HG02678 (cell line): ENCODE data around the gene PTPRCAP.
"Not testable (repeated sequence)": the region's sequence is repeated elsewhere in the genome, so short reads cannot be mapped to it uniquely, and the experiment has no call there.

Experiments
- ATAC-seq: cut with Tn5 transposase; IDR thresholded peaks from one replicate; pipeline ENCODE4 v1.9.1; 2021; ENCODE audit warnings: mild to moderate bottlenecking, moderate library complexity; ENCODE audit not compliant: unreplicated experiment

The PTPRCAP gene

DNA sequence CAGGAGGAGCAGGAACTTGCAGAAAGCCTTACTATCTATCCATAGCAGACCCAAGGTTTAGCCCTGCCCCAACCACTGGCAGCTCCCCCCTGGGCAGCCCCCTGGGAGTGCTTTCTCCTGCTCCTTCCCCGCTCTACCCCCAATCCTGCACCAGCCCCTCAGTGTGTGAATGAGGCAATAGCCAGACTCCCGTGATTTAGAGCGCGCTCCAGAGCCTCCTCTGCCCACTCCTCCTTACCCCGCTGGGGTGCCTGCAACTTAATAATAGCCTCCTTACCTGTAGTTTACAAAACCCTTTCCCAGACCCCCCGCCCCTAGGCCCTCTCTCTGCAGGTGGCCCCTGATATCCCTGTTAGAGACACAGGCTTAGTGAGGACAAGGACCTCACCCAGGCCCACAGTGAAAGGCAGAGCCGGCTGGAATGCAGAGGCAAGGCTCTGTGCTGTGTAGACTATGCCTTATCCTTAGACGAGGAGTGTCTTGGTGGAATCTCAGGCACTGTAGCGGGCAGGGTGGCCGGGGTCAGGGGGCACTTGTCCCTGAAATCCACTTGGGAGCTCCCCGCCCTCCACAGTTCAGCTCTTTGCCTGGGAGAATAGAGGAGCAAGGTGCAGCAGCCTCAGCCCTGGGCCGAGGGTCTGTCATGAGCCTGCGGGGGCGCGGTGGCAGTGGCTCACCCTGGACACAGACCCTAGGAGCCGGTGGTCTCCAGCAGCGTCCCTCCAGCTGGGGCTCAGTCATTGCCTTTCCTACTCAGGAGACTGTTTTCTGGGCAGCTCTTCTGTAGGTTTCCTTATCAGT is 26.3 kb downstream of the PTPRCAP start:
- no peak for ATAC-seq

DNA sequence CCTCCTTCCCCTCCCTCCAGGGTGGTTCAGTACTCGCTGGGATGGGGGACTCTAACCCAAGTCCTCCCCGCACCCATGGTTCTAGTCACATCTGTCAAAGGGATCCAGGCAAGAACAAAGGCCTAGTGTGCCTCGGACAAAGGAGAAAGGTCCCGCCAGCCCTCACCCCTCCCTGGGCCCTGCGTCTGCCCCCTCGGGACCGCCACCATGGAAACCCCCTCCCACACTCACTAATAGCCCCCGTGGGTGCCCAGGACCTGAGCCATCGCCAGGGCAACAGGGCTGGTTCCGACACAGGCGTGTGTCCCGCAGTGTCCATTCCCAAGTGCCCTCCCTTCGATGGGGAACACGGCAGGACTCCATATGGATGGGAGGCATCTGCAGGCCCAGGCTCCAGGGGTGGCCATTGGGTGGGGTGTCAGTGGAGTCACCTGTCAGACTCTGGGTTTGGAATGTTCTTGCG is 27.1 kb downstream of the PTPRCAP start:
- no peak for ATAC-seq

DNA sequence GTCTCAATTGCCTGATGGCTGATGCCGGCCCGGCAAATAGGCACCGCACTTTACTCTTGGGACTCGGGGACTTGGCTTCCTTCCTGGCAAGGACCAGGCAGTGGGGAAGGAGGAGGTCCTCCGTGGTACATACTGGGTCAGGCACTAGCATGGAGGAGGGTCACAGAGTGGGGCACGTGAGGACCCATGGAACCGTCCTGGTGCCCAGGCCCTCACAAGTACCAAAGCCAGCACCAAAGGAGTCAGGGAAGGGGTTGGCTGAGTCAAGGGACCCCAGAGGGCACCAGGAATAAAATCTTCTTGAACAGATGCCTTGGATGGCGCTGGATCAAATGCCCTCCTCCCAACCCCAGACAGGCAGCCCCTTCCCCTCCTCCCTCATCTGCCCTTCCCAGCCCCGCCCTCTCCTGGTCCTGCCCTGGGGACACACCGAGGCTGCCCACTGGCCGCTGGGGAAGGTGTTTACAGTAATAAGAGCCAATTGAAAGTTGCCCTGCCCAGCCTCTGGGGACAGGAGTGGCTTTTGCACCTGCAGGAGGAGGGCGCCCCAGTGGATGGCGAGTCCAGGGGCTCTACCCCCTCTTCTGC is 27.6 kb downstream of the PTPRCAP start:
- no peak for ATAC-seq

DNA sequence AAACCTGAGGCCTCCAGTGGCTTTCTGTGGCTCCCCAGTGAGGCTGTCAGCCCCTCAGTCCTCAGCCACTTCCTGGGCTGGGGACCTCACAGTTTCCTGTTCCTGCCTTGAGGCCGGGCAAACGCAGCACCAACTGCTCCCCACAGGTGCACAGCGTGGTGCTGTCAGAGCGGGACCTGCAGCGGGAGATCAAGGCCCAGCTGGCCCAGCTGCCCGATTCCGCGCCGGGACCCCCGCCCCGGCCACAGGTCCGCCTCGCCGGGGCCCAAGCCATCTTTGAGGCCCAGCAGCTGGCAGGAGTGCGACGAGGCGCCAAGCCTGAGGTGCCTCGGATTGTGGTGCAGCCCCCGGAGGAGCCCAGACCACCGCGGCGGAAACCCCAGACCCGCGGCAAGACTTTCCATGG is 28.2 kb downstream of the PTPRCAP start:
- ATAC-seq = peak; percentile 61

DNA sequence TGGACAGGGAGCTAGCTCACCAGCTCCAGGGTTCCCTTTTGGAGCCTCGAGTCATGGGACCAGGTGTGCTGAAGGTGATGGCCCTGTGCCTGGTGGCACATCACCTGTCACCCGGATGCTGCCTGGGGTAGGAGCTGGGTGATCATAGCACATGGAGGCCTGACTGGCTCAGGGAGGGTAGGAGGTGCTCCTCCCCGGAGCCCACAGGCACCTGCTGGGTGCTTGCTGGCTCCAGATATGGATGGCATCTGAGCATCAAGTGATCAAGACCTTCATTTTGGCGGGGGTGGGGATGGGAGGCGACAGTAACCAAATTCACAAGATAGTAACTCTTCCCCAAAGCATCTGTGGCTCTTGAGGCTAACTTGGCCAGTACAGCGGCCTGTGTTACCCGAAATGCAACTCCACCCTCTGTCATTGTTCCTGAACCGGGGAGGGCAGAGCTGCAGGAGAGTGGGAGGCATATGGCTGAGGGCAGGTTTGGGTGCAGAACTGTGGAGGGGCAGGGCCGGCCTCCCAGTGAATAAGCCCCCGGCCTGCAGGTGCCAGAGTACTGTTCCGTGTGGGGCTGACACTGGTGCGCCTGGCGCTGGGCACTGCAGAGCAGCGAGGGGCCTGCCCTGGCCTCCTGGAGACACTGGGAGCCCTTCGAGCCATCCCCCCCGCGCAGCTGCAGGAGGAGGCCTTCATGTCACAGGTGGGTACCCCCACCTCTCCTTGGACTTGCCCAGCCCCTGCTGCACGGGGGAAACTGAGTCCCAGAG is 28.9 kb downstream of the PTPRCAP start:
- ATAC-seq = no peak

DNA sequence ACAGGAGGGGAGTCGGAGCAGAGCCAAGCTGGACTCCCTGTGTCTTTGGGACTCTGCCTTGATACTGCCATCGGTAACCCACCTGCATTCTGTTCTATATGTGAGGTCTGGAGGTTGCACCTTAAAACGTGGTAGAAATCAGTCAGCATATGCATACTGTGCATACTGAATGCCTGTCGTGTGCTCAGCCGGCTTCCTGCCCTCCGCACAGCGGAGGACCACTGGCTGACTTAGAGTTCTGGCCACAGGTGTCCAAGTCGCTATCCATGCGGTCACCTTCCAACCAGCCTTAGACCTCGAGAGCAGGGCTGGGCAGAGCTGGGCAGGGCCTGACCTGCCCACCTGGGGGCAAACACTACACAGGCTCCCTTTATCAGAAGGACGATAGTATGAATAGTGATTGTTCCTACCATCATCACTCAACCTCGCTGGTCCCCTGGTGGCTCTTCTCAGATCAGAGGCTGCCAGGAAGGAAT is 29.8 kb downstream of the PTPRCAP start:
- ATAC-seq = no peak

DNA sequence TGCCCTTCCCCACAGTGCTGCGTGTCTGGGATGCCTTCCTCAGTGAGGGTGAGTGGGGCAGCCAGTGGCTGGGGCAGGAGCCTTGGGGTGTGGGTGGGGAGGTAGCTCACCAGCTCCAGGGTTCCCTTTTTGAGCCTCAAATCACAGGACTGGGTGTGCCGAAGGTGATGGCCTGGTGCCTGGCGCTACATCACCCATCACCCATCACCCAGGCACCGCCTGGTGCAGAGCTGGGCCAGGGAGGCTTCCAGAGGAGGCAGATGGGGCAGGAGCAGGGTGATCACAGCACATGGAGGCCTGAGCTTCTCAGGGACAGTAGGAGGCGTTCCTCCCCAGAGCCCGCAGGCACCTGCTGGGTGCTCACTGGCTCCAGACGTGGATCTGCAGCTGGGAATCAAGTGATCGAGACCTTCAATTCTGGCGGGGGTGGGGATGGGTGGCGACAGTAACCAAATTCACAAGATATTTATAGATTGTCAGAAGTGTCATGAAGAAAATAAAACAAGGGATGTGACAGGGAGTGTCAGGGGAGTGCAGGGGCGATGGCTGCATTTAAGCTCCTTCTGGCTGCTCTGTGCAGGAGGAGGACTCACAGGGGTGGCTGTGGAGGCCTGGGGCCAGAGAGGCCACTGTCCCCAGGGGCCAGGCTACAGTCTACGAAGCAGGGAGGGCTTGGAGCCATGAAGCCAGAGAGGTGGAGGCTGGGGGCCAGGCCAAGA is 30.4 kb downstream of the PTPRCAP start:
- ATAC-seq = no peak

DNA sequence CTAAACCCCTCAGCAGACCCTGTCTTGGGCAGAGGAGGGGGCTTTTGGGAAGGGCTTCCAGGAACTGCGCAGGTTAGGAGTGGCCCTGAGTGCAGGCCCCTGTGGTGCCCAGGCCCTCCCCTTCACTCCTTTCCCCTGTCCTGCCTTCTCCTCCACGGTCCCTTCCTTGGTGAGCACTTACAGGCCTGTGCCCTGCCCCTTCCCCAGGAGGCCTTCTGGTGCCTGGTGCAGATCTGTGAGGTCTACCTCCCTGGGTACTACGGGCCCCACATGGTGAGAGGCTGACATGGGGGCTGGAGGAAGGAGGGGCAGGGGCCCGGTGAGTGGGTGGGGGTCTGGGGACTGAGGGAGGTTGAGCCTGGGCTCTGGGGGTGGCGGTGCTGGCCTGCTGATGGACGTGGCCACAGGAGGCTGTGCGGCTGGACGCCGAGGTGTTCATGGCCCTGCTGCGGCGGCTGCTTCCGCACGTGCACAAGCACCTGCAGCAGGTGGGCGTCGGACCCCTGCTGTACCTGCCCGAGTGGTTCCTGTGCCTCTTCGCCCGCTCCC is 31.0 kb downstream of the PTPRCAP start:
- no peak for ATAC-seq

DNA sequence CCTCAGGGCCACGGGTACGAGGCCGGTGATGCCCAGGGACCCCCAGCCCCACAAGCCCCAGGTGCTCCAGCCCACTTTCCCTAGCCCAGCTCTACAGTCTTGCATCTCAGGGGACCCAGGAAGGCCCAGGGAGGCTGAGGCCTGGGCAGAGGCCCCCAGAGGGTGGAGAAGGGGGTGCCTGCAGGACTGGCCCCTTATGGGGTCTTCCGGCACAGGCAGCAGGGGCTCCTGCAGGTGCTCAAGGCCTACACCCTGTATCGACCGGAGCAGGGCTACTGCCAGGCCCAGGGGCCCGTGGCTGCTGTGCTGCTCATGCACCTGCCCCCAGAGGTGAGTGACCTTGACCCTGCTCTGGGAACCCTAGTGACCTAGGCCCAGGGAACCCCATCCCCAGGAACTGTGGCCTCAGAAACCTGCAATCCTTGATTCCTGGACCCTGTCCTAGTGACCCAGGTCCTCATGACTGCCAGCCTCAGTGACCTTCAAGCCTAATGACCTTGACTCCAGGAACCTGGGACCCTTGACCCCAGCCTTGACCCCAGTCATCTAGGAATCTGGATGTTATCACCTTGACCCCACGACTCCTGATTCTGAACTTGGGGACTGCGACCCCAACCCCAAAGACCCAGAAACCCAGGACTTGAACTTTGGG is 31.7 kb downstream of the PTPRCAP start:
- ATAC-seq = no peak

DNA sequence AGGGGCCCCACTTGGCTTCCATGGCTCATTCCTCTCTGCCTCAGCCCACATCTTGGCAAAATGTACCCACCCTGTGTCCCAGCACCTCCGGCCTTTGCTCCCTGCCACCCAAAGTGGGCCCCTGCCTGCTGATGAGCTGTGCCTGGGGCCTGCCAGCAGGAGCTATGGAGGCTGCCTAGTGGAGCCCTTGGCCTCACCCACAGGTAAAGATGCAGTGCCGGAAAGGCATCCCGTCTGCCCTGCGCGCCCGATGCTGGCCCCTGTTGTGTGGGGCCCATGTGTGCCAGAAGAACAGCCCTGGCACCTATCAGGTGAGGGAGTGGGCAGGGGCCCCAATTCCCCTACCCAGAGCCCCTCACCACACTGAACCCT is 32.3 kb downstream of the PTPRCAP start:
- ATAC-seq = no peak

DNA sequence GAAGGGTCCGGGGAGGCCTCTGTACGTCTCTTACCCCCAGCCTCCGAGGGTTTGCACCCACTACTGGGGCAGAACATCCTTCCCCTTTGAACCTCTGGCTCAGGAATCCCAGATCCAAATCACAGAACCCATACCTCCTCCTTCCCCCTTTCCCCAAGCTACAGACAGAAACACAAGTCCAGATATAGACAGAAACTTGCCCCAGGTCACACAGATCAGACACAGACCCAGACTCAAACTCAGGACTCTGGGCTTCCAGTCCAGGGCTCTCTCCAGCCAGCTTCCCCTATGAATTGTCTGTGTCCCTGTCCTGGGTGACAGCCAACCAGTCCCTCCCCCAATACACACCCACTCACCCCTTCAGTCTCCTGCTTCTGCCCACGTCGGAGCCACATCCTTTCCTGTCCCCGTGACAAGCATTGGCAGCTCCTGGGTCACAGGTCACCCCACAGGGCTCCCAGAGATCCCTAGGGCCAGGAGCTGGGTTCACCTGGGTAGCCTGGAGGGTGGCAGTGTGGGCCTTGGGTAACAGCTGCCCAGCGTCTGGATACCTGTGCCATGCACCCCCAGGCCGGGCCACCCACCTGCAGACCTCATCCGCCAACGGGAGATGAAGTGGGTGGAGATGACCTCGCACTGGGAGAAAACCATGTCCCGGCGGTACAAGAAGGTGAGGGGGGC is 32.8 kb downstream of the PTPRCAP start:
- no peak for ATAC-seq

DNA sequence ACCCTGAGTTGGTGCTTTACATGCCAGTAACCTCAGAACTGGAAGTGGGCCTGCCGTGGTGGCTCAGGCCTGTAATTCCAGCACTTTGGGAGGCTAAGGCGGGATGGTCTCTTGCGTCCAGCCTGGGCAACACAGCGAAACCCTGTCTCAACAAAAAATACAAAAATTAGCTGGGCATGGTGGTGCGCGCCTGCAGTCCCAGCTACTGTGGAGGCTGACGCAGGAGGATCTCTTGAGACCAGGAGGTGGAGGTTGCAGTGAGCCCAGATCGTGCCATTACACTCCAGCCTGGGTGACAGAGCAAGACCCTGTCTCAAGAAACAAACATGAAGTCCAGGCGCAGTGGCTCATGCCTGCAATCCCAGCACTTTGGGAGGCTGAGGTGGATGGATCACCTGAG is 34.4 kb downstream of the PTPRCAP start:
- ATAC-seq = not testable (repeated sequence)

DNA sequence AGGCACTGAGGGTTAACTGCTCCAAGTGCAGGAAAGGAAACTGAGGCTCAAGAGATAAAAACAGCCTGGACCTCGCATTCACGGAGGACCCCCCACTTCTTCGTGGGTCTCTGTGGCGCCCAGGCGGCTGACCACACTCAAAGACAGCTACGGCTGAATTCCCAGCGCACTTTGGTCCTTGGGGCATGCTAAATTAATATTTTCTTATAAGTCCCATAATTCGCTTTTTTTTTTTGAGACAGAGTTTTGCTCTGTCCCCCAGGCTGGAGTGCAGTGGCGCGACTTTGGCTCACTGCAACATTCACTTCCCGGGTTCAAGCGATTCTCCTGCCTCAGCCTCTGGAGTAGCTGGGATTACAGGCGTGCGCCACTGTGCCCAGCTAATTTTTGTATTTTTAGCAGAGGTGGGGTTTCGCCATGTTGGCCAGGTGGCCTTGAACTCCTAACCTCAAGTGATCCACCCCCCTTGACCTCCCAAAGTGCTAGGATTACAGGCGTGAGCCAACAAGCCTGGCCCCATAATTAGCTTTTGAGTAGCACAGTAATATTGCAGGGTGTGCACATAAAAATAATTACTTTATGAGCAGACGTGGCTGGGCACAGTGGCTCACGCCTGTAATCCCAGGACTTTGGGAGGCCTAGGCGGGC is 35.2 kb downstream of the PTPRCAP start:
- not testable (repeated sequence) for ATAC-seq

DNA sequence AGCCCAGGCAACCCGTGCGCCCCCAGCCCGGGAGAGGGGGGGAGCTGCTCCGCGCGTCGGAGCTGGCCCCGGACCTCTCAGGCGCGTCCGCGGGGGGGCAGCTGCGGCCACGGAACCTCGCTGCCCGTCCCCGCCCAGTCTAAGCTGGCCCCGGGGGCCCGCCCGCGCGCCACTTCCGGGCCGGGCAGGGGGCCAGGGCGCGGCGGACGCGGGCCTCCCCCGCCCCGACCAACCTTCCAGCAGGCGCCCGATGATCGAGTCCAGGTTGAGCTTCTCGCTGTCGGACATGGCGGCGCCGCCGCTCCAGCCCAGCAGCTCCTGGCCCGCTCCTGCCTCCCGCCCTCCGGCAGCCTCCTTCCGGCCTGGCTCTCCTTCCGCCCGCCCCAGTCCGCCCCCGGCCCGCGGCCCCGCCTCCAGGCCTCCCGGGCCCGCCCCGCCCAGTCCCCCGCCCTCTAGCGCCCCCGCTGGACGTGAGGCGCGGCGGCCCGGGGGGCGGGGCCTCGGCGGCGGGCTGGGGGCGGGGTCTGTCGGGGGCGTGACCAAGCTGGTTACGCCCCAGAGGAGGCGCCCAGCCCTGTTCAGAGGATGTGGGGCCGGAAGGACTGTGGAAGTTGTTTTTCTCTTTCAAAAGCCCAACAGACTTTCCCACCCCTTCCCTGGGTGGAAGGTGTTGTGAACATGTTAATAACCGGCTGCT is 35.8 kb downstream of the PTPRCAP start, which contains the start of gene PPP1CA:
Gene PPP1CA, minus strand, starts transcription at position 364 of the 697 bp plus-strand sequence. Its CDS starts 76 bp downstream, at position 288.
- peak; percentile 71 for ATAC-seq

DNA sequence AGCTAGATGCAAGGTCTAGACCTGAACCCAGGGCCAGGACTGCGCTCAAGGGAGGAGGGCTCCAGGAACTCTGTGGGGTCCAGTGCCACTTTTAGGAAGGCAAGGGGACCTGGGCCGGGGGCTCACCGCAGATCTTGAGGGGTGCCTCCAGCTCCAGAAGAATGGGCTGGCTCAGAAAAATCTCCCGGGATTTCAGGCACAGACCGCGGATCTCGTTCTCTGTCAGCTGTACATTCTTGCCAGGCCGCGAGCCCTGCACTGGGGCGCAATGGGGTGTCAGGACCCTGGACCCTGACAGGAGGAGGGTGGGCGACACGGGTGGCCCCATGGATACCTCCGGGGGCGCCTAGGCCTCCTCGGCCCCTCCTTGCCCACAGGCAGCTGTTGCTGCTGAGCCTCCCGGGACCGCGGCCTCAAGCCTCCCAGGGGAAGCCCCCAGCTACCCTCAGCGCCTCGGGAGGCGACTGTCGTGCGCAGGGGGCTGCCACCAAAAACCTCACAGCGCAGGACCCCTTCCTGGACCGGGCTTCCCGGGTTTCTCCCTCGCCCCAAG is 36.5 kb downstream of the PTPRCAP start:
- no peak for ATAC-seq

DNA sequence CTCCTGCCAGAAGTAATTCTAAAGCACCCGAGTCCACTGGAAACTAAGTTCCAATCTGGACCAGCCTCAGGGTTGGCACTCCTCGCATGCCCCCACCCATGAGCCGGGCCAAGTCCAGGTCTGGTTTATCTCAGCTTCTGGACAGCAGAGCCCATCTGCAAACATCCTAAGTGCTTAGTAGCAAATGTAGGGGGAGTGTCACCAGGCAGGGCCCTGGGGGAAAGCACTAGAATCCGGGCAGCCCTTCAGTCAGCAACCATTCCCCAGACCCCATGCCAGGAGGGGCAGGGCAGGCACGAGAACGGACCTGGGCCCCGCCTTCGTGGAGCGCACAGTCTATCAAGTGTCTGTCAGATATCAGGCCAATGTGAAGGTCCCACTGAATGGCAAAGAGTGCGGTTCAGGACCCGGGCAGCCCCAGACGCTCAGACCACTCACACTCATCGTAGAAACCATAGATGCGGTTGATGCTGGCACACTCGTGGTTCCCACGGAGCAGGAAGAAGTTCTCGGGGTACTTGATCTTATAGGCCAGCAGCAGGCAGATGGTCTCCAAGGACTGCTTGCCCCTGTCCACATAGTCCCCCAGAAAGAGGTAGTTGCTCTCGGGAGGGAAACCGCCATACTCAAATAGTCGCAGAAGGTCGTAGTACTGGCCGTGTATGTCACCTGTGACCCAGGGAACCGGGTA is 37.1 kb downstream of the PTPRCAP start:
- no peak for ATAC-seq
